Prostate gland (tissue), 2 donors: Measurements from ENCODE around the gene PSRC1. TPM values are rescaled to one million over a fixed set of nuclear protein-coding genes. Genes with fewer than 3 reads are reported as not detected.

Source experiments
- DNase-seq: peaks from one replicate; pipeline ENCODE4 v3.0.0-alpha.2; 2019; ENCODE audit warnings: low spot score
- H3K27ac ChIP-seq, 2 donors: fragments of 200-600 bp; sonication (generic); 2 replicates each; pipeline ENCODE4 v1.5.1; 2017 to 2019
- H3K27me3 ChIP-seq: fragments of 200-600 bp; sonication (generic); replicated peaks from 2 replicates; pipeline ENCODE4 v1.5.1; 2019; ENCODE audit not compliant: insufficient read depth
- H3K36me3 ChIP-seq, 2 donors: fragments of 200-600 bp; sonication (generic); 1 replicate in 1 of 2; 2 replicates in 1 of 2; pipeline versions ENCODE4 v1.5.1 to v1.8.1; 2017 to 2019
- H3K4me1 ChIP-seq: fragments of 200-600 bp; sonication (generic); replicated peaks from 2 replicates; pipeline ENCODE4 v1.5.1; 2019
- H3K4me3 ChIP-seq, 2 donors: fragments of 200-600 bp; sonication (generic); 2 replicates each; pipeline ENCODE4 v1.5.1; 2017 to 2019
- H3K9me3 ChIP-seq: fragments of 200-600 bp; sonication (generic); 2 replicates; pipeline ENCODE4 v1.5.1; 2017
- CTCF ChIP-seq, 4 experiments: fragments of 200-600 bp in 2 of 4; fragments of 450-650 bp in 2 of 4; sonication (generic) in 2 of 4; IDR thresholded peaks; 1 replicate in 3 of 4; 2 replicates in 1 of 4; pipeline ENCODE4 v1.5.1; 2016 to 2019; ENCODE audit warnings: antibody characterized with exemption in 4 of 4, mild to moderate bottlenecking in 2 of 4, moderate library complexity in 2 of 4
- POLR2A ChIP-seq: fragments of 450-650 bp; IDR thresholded peaks from one replicate; pipeline ENCODE4 v1.6.1; 2016; ENCODE audit warnings: antibody characterized with exemption, mild to moderate bottlenecking
- POLR2AphosphoS5 ChIP-seq: sonication (generic); formaldehyde crosslinking; IDR thresholded peaks from one replicate; pipeline ENCODE4 v1.6.1; 2017; ENCODE audit warnings: antibody characterized with exemption
- WGBS: methylation state at CpG from one replicate; pipeline ENCODE4 v1.1.5; 2018; 5-methylcytosine and 5-hydroxymethylcytosine counted together
- intact Hi-C: fragments of 100-400 bp; cut with DNase I; formaldehyde crosslinking; loops from one replicate; pipeline ENCODE4 v1.14.2; 2022
- total RNA-seq, 2 donors: library from RNA; depleted of rRNA; stranded (reverse); fragments of >200 nt; gene quantifications; one replicate each; pipeline ENCODE4 v1.1.0, GENCODE V29; 2016

Gene PSRC1
- total RNA-seq, 2 donors from 2014 or later = 9.1 to 40.0 TPM

DNA sequence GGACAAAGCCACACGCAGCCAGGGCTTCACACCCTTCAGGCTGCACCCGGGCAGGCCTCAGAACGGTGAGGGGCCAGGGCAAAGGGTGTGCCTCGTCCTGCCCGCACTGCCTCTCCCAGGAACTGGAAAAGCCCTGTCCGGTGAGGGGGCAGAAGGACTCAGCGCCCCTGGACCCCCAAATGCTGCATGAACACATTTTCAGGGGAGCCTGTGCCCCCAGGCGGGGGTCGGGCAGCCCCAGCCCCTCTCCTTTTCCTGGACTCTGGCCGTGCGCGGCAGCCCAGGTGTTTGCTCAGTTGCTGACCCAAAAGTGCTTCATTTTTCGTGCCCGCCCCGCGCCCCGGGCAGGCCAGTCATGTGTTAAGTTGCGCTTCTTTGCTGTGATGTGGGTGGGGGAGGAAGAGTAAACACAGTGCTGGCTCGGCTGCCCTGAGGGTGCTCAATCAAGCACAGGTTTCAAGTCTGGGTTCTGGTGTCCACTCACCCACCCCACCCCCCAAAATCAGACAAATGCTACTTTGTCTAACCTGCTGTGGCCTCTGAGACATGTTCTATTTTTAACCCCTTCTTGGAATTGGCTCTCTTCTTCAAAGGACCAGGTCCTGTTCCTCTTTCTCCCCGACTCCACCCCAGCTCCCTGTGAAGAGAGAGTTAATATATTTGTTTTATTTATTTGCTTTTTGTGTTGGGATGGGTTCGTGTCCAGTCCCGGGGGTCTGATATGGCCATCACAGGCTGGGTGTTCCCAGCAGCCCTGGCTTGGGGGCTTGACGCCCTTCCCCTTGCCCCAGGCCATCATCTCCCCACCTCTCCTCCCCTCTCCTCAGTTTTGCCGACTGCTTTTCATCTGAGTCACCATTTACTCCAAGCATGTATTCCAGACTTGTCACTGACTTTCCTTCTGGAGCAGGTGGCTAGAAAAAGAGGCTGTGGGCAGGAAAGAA, 8.1 kb downstream of the PSRC1 start:
- Histone ChIP-seq H3K27me3 (no peaks in the 10 kb centered on the region), H3K4me1 (peaks cover 11% of the 10 kb centered on the region), H3K4me3 (no peak overlapping the region), H3K27ac (peak overlapping the region; percentile 77 to 79), H3K36me3 (no peaks in the 10 kb centered on the region), H3K9me3 (no peaks in the 10 kb centered on the region)
- TF ChIP-seq CTCF (IDR thresholded peaks at IDR 0.05) (no peak), POLR2AphosphoS5 (peak; percentile 88), POLR2A (peak; percentile 77)
- peak; percentile 90 for DNase-seq
- 24% methylated on average over 24 of the region's 24 CpGs for WGBS
- intact Hi-C loops = no loop called here

GRCh38 chr1:109273570-109274288, 9.2 kb downstream of the PSRC1 start:
- Histone ChIP-seq H3K36me3 (no peaks in the 10 kb centered on the region), H3K4me3 (no peak overlapping the region), H3K27me3 (no peaks in the 10 kb centered on the region), H3K4me1 (peaks cover 11% of the 10 kb centered on the region), H3K9me3 (no peaks in the 10 kb centered on the region), H3K27ac (peak overlapping the region; percentile 77 to 79)
- intact Hi-C loops = no loop called here
- TF ChIP-seq POLR2AphosphoS5 (no peak), POLR2A (no peak), CTCF (IDR thresholded peaks at IDR 0.05) (no peak)
- no peak for DNase-seq
- WGBS = 70% methylated on average over 22 of the region's 30 CpGs

GRCh38 chr1:109272831-109273547, 10.0 kb downstream of the PSRC1 start:
- TF ChIP-seq CTCF (IDR thresholded peaks at IDR 0.05) (no peak), POLR2A (peak; percentile 25), POLR2AphosphoS5 (no peak)
- intact Hi-C loops = no loop called here
- DNase-seq = no peak
- Histone ChIP-seq H3K27me3 (no peaks in the 10 kb centered on the region), H3K9me3 (no peaks in the 10 kb centered on the region), H3K4me1 (peaks cover 11% of the 10 kb centered on the region), H3K4me3 (no peak overlapping the region), H3K27ac (peak overlapping the region; percentile 77 to 79), H3K36me3 (no peaks in the 10 kb centered on the region)
- 76% methylated on average over 13 of the region's 16 CpGs for WGBS

DNA sequence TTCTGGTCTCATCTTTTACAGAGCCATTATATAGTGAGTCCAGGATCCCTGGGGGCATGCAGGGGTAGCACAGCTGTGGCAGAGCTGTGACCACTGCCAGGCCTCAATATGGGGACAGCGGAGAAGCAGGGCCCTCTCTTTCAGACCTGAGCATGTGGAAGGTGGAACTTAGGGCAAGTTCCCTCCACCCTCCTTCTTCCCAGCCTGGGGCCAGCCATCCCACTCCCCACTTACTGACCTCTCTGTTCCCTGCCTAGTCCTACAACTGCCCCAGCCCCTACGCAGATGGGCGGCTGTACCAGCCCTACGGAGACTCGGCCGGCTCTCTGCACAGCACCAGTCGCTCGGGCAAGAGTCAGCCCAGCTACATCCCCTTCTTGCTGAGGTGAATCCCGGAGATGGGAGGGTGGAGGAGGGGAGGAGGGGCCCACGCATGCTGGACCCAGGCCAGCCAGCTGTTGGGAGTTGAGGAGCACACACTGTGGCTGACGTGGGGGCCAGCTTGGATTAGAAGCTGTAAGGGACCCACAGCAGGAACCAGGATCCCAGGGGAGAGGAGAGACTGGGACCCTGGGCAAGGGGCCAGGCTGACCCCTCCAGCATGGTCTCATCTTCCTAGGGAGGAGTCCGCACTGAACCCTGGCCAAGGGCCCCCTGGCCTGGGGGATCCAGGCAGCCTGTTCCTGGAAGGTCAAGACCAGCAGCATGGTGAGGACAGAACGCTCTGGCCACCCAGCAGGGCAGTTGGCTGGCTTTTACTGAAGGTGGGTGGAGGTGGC, 10.7 kb downstream of the PSRC1 start:
- H3K27ac ChIP-seq = peak overlapping the region in 1 of 2 donors; percentile 79
- H3K9me3 ChIP-seq = no peaks in the 10 kb centered on the region
- H3K36me3 ChIP-seq = no peaks in the 10 kb centered on the region
- no peaks in the 10 kb centered on the region for H3K27me3 ChIP-seq
- peaks cover 11% of the 10 kb centered on the region for H3K4me1 ChIP-seq
- WGBS = 74% methylated on average over 13 of the region's 13 CpGs
- intact Hi-C loops = no loop called here
- TF ChIP-seq POLR2A (no peak), POLR2AphosphoS5 (no peak), CTCF (IDR thresholded peaks at IDR 0.05) (no peak)
- H3K4me3 ChIP-seq = no peak overlapping the region
- no peak for DNase-seq
